H9 (cell line): ENCODE data around the gene CLIP4. TPM values are rescaled to one million over a fixed set of nuclear protein-coding genes. Genes with fewer than 3 reads are reported as not detected.

Experiments used
- DNase-seq: peaks from one replicate; pipeline ENCODE4 v3.0.0-alpha.2; 2017
- H2AFZ ChIP-seq: one replicate; pipeline ENCODE4 v1.6.1; 2013; ENCODE audit warnings: mild to moderate bottlenecking, low read length, control low read depth, moderate library complexity
- H2AK5ac ChIP-seq: 2 replicates; pipeline ENCODE4 v1.6.1; 2013; ENCODE audit warnings: low read length, control low read depth, mixed read lengths; ENCODE audit not compliant: insufficient read length
- H2BK120ac ChIP-seq: one replicate; pipeline ENCODE4 v1.6.1; 2013; ENCODE audit warnings: low read depth, mild to moderate bottlenecking, low read length, control low read depth, inconsistent platforms; ENCODE audit not compliant: poor library complexity, severe bottlenecking
- H2BK12ac ChIP-seq: 2 replicates; pipeline ENCODE4 v1.6.1; 2013; ENCODE audit warnings: low read length, control low read depth, mixed read lengths, low read depth; ENCODE audit not compliant: insufficient read length
- H2BK15ac ChIP-seq: 2 replicates; pipeline ENCODE4 v1.6.1; 2013; ENCODE audit warnings: low read depth, low read length, control low read depth
- H2BK20ac ChIP-seq: one replicate; pipeline ENCODE4 v1.6.1; 2013; ENCODE audit warnings: low read depth, mild to moderate bottlenecking, low read length, control low read depth, inconsistent platforms; ENCODE audit not compliant: poor library complexity, severe bottlenecking
- H2BK5ac ChIP-seq: 2 replicates; pipeline ENCODE4 v1.6.1; 2013; ENCODE audit warnings: low read length, control low read depth, mixed read lengths; ENCODE audit not compliant: insufficient read length
- H3K14ac ChIP-seq: 2 replicates; pipeline ENCODE4 v1.6.1; 2013; ENCODE audit warnings: low read length, control low read depth; ENCODE audit not compliant: insufficient read depth
- H3K18ac ChIP-seq: 2 replicates; pipeline ENCODE4 v1.6.1; 2013; ENCODE audit warnings: low read depth, mild to moderate bottlenecking, mixed read lengths, low read length, control low read depth; ENCODE audit not compliant: insufficient read length
- H3K23ac ChIP-seq: 2 replicates; pipeline ENCODE4 v1.6.1; 2013; ENCODE audit warnings: low read length, control low read depth, mixed read lengths, low read depth; ENCODE audit not compliant: insufficient read length
- H3K23me2 ChIP-seq: 2 replicates; pipeline ENCODE4 v1.6.1; 2013; ENCODE audit warnings: low read depth, mild to moderate bottlenecking, mixed read lengths, low read length, control low read depth; ENCODE audit not compliant: insufficient read length, poor library complexity, severe bottlenecking
- H3K27ac ChIP-seq: 2 replicates; pipeline ENCODE4 v1.5.1; 2013; ENCODE audit warnings: low read length, control low read depth, mixed read lengths, low read depth; ENCODE audit not compliant: insufficient read length
- H3K27me3 ChIP-seq: 2 replicates; pipeline ENCODE4 v1.6.1; 2013; ENCODE audit warnings: low read length, control low read depth, inconsistent platforms; ENCODE audit not compliant: insufficient read depth
- H3K4ac ChIP-seq: 2 replicates; pipeline ENCODE4 v1.6.1; 2013; ENCODE audit warnings: low read depth, mild to moderate bottlenecking, control low read depth, inconsistent platforms, low read length, moderate library complexity
- H3K4me1 ChIP-seq: 2 replicates; pipeline ENCODE4 v1.6.1; 2013; ENCODE audit warnings: low read length, control low read depth, inconsistent platforms; ENCODE audit not compliant: insufficient read depth
- H3K4me2 ChIP-seq: 2 replicates; pipeline ENCODE4 v1.6.1; 2013; ENCODE audit warnings: low read length, control low read depth, mixed read lengths; ENCODE audit not compliant: insufficient read length, insufficient read depth
- H3K56ac ChIP-seq: 2 replicates; pipeline ENCODE4 v1.6.1; 2013; ENCODE audit warnings: low read depth, mild to moderate bottlenecking, mixed read lengths, low read length, control low read depth; ENCODE audit not compliant: insufficient read length
- H3K79me1 ChIP-seq: 2 replicates; pipeline ENCODE4 v1.6.1; 2013; ENCODE audit warnings: low read depth, mild to moderate bottlenecking, moderate library complexity, low read length, control low read depth, inconsistent platforms; ENCODE audit not compliant: insufficient read depth, poor library complexity, severe bottlenecking
- H3K79me2 ChIP-seq: 2 replicates; pipeline ENCODE4 v1.6.1; 2013; ENCODE audit warnings: low read length, control low read depth, inconsistent platforms; ENCODE audit not compliant: insufficient read depth
- H3K9ac ChIP-seq: 2 replicates; pipeline ENCODE4 v1.6.1; 2013; ENCODE audit warnings: low read length, control low read depth, mixed read lengths; ENCODE audit not compliant: insufficient read length; ENCODE audit errors: extremely low read depth
- H3K9me3 ChIP-seq: one replicate; pipeline ENCODE4 v1.6.1; 2013; ENCODE audit warnings: low read depth, low read length, inconsistent platforms; ENCODE audit not compliant: control insufficient read depth
- H3T11ph ChIP-seq: one replicate; pipeline ENCODE4 v1.6.1; 2013; ENCODE audit warnings: mild to moderate bottlenecking, low read length, control low read depth, inconsistent platforms
- H4K20me1 ChIP-seq: one replicate; pipeline ENCODE4 v1.6.1; 2013; ENCODE audit not compliant: control insufficient read depth, insufficient read length, insufficient read depth
- H4K5ac ChIP-seq: 2 replicates; pipeline ENCODE4 v1.6.1; 2013; ENCODE audit warnings: low read depth, mild to moderate bottlenecking, mixed read lengths, low read length, control low read depth; ENCODE audit not compliant: insufficient read length
- H4K8ac ChIP-seq: replicated peaks from 2 replicates; pipeline ENCODE4 v1.6.1; 2013; ENCODE audit warnings: low read length, control low read depth, mixed read lengths, low read depth; ENCODE audit not compliant: insufficient read length
- H4K91ac ChIP-seq: 2 replicates; pipeline ENCODE4 v1.6.1; 2013; ENCODE audit warnings: low read depth, mild to moderate bottlenecking, moderate library complexity, mixed read lengths, low read length, control low read depth; ENCODE audit not compliant: insufficient read length
- H3K27ac Mint-ChIP-seq, 3 experiments: 2 replicates in 2 of 3; 3 replicates in 1 of 3; pipeline ENCODE4 v1.8.0; 2020 to 2021; ENCODE audit warnings: mixed read lengths in 3 of 3, mild to moderate bottlenecking in 1 of 3, moderate library complexity in 1 of 3
- H3K27me3 Mint-ChIP-seq: 2 replicates; pipeline ENCODE4 v1.8.0; 2021; ENCODE audit warnings: low read depth, mild to moderate bottlenecking, moderate library complexity, mixed read lengths
- H3K36me3 Mint-ChIP-seq, 3 experiments: 2 replicates in 2 of 3; 3 replicates in 1 of 3; pipeline ENCODE4 v1.8.0; 2020 to 2021; ENCODE audit warnings: low read depth in 3 of 3, mixed read lengths in 3 of 3; ENCODE audit not compliant: insufficient read depth in 1 of 3
- H3K4me1 Mint-ChIP-seq, 2 experiments: 2 replicates each; pipeline ENCODE4 v1.8.0; 2020; ENCODE audit warnings: mixed read lengths in 2 of 2
- H3K4me3 Mint-ChIP-seq, 2 experiments: 2 replicates in 1 of 2; 3 replicates in 1 of 2; pipeline ENCODE4 v1.8.0; 2020 to 2021; ENCODE audit warnings: mild to moderate bottlenecking in 2 of 2, mixed read lengths in 2 of 2, moderate library complexity in 1 of 2
- H3K9me3 Mint-ChIP-seq, 2 experiments: 2 replicates in 1 of 2; 3 replicates in 1 of 2; pipeline ENCODE4 v1.8.0; 2020; ENCODE audit warnings: mild to moderate bottlenecking in 2 of 2, mixed read lengths in 2 of 2, moderate library complexity in 1 of 2
- CTCF ChIP-seq: fragments of 200-600 bp; sonication (generic); conservative IDR thresholded peaks from 3 replicates; pipeline ENCODE4 v1.8.0; 2021; ENCODE audit warnings: antibody characterized with exemption, mild to moderate bottlenecking
- WGBS: extraction: QIAGEN DNeasy Blood & Tissue Kit; methylation state at CpG from one replicate; pipeline ENCODE4 v1.1.7; 2013; ENCODE audit warnings: missing lambda C conversion rate, low lambda C conversion rate, mixed read lengths; ENCODE audit not compliant: insufficient read length; ENCODE audit errors: extremely low coverage; 5-methylcytosine and 5-hydroxymethylcytosine counted together
- total RNA-seq: library from RNA; stranded (reverse); gene quantifications from 2 replicates; pipeline ENCODE4 v1.2.1, GENCODE V29; 2021

Gene CLIP4
- total RNA-seq, 1 experiment from 2014 or later: 0.66 TPM

GRCh38 chr2:29073933-29074332, 41.3 kb upstream of the CLIP4 start:
- WGBS: no CpG with 5 or more reads among the region's 4 CpGs
- no peaks in the 10 kb centered on the region for H3K9me3 ChIP-seq
- H3K27ac Mint-ChIP-seq: no peak overlapping the region

More at GRCh38 chr2:29073933-29074332, 41.3 kb upstream of the CLIP4 start:
- Mint-ChIP-seq H3K4me1 (peaks cover 0 to 5% of the 10 kb centered on the region in 2 experiments; a peak in 2 of 4 replicates), H3K27me3 (peaks cover 2% of the 10 kb centered on the region; the same call in 1 of the 2 replicates), H3K9me3 (no peaks in the 10 kb centered on the region), H3K4me3 (no peak overlapping the region), H3K36me3 (no peaks in the 10 kb centered on the region)
- H2BK12ac ChIP-seq: no peak overlapping the region
- no peak overlapping the region for H3K4me2 ChIP-seq
- no peak overlapping the region for H3T11ph ChIP-seq
- no peak overlapping the region for H2BK15ac ChIP-seq
- no peak overlapping the region for H3K23ac ChIP-seq
- H4K91ac ChIP-seq: no peak overlapping the region
- H2BK20ac ChIP-seq: no peak overlapping the region
- no peak overlapping the region for H3K14ac ChIP-seq
- no peak overlapping the region for H3K4ac ChIP-seq
- H3K27me3 ChIP-seq: no peaks in the 10 kb centered on the region
- H4K5ac ChIP-seq: no peak overlapping the region
- H2AK5ac ChIP-seq: no peak overlapping the region
- no peaks in the 10 kb centered on the region for H4K20me1 ChIP-seq
- no peak for TF ChIP-seq CTCF
- no peak overlapping the region for H2BK5ac ChIP-seq
- no peak overlapping the region for H4K8ac ChIP-seq
- H3K23me2 ChIP-seq: no peaks in the 10 kb centered on the region
- H2BK120ac ChIP-seq: no peak overlapping the region
- no peak overlapping the region for H2AFZ ChIP-seq
- no peaks in the 10 kb centered on the region for H3K79me1 ChIP-seq
- H3K79me2 ChIP-seq: no peaks in the 10 kb centered on the region
- no peak for DNase-seq
- no peak overlapping the region for H3K27ac ChIP-seq
- no peaks in the 10 kb centered on the region for H3K4me1 ChIP-seq
- H3K56ac ChIP-seq: no peak overlapping the region
- no peak overlapping the region for H3K18ac ChIP-seq
- no peak overlapping the region for H3K9ac ChIP-seq
